ENCODE data around the gene CLDN6.

GRCh38 chr16:2996298-2996697, 21.7 kb downstream of the CLDN6 start:
- TF ChIP-seq ZNF274 (IDR thresholded peaks at IDR 0.05; ENCODE audit: low read depth, low read length) (no peak), YY1 (IDR thresholded peaks at IDR 0.05; ENCODE audit: insufficient read depth, insufficient read length) (no peak), SUZ12 (IDR thresholded peaks at IDR 0.05; ENCODE audit: extremely low read depth, insufficient read depth, insufficient read length) (no peak)

Measured in NT2/D1 (cell line).